ENCODE data around the gene TANK.
"Not testable (repeated sequence)": the region's sequence is repeated elsewhere in the genome, so short reads cannot be mapped to it uniquely, and the experiment has no call there.

Gene TANK

GRCh38 chr2:161160226-161161073, at the start of gene TANK:
TSS of gene TANK (plus strand) at chr2:161160428. CDS start at chr2:161179663, 19,235 bp downstream.
- DNase-seq: peak; percentile 92

- no peak for DNase-seq
These were observed 48.7 kb upstream of the TANK start for GRCh38 chr2:161111531-161111930.

- peak; percentile 65 for DNase-seq
These were observed 47.3 kb upstream of the TANK start for GRCh38 chr2:161112908-161113307.

GRCh38 chr2:161113693-161114575, 46.3 kb upstream of the TANK start:
- no peak for DNase-seq

- DNase-seq: no peak
These were observed 45.0 kb upstream of the TANK start for GRCh38 chr2:161115205-161115604.

- no peak for DNase-seq
These were observed 44.4 kb upstream of the TANK start for GRCh38 chr2:161115605-161116380.

GRCh38 chr2:161116509-161116908, 43.7 kb upstream of the TANK start:
- DNase-seq: no peak

- no peak for DNase-seq
These were observed 42.7 kb upstream of the TANK start for GRCh38 chr2:161117506-161117905.

GRCh38 chr2:161118722-161119121, 41.5 kb upstream of the TANK start:
- DNase-seq: no peak

GRCh38 chr2:161119483-161119882, 40.7 kb upstream of the TANK start:
- DNase-seq: no peak

GRCh38 chr2:161120775-161121174, 39.5 kb upstream of the TANK start:
- no peak for DNase-seq

GRCh38 chr2:161121622-161122021, 38.6 kb upstream of the TANK start:
- DNase-seq: no peak

- no peak for DNase-seq
These were observed 37.3 kb upstream of the TANK start for GRCh38 chr2:161122772-161123530.

- no peak for DNase-seq
These were observed 36.6 kb upstream of the TANK start for GRCh38 chr2:161123531-161124030.

GRCh38 chr2:161124201-161124600, 36.0 kb upstream of the TANK start:
- no peak for DNase-seq

GRCh38 chr2:161128885-161129284, 31.3 kb upstream of the TANK start:
- DNase-seq: no peak

GRCh38 chr2:161130354-161130753, 29.9 kb upstream of the TANK start:
- no peak for DNase-seq

- no peak for DNase-seq
These were observed 29.1 kb upstream of the TANK start for GRCh38 chr2:161131074-161131680.

- DNase-seq: no peak
These were observed 28.4 kb upstream of the TANK start for GRCh38 chr2:161131804-161132203.

GRCh38 chr2:161132384-161132783, 27.8 kb upstream of the TANK start:
- not testable (repeated sequence) for DNase-seq

- DNase-seq: no peak
These were observed 26.9 kb upstream of the TANK start for GRCh38 chr2:161133366-161133765.
